Right renal cortex interstitium (tissue), 3 donors: ENCODE results near the gene ANKRD23. TPM values are rescaled to one million over a fixed set of nuclear protein-coding genes. Genes with fewer than 3 reads are reported as not detected.
"Not testable (repeated sequence)": the region's sequence is repeated elsewhere in the genome, so short reads cannot be mapped to it uniquely, and the experiment has no call there.

Experiments used
- DNase-seq, 3 donors: peaks; one replicate each; pipeline ENCODE4 v3.0.0-alpha.2; 2013; ENCODE audit warnings: low read depth in 3 of 3, low spot score in 2 of 3
- polyA plus RNA-seq, 3 donors: library from polyadenylated mRNA; unstranded; fragments of 120-200 nt; gene quantifications; one replicate each; pipeline ENCODE4 v1.2.1, GENCODE V29; 2013; ENCODE audit not compliant: insufficient read length in 3 of 3

Gene ANKRD23
- polyA plus RNA-seq, 3 donors = 2.4 to 2.9 (median 2.8) TPM

GRCh38 chr2:96801005-96801785 is 42.6 kb downstream of the ANKRD23 start:
- DNase-seq = no peak

- no peak for DNase-seq
Measured at GRCh38 chr2:96800061-96801004, 43.5 kb downstream of the ANKRD23 start.

GRCh38 chr2:96799623-96799935 is 44.2 kb downstream of the ANKRD23 start:
- no peak for DNase-seq

- no peak for DNase-seq
Measured at GRCh38 chr2:96798733-96799622, 44.8 kb downstream of the ANKRD23 start.

- DNase-seq = no peak
Measured at GRCh38 chr2:96797066-96797625, 46.7 kb downstream of the ANKRD23 start.

- DNase-seq = not testable (repeated sequence)
Measured at GRCh38 chr2:96796497-96796896, 47.3 kb downstream of the ANKRD23 start.

- DNase-seq = no peak
Measured at GRCh38 chr2:96795076-96795475, 48.7 kb downstream of the ANKRD23 start.

- DNase-seq = no peak
Measured at GRCh38 chr2:96792772-96793749, 50.8 kb downstream of the ANKRD23 start.

GRCh38 chr2:96789245-96789617 is 54.6 kb downstream of the ANKRD23 start:
- no peak for DNase-seq

- no peak for DNase-seq
Measured at GRCh38 chr2:96788442-96789244, 55.2 kb downstream of the ANKRD23 start.

Other genes starting within 250 kb of the ANKRD23 start
- gene KANSL3, start 205.7 kb downstream of the ANKRD23 start, polyA plus RNA-seq = 10 to 100 TPM; 53.7 to 55.1 (median 54.2) TPM
- gene FER1L5, start 201.3 kb downstream of the ANKRD23 start, polyA plus RNA-seq = under 1 TPM; 0.74 to 0.80 (median 0.79) TPM
- gene LMAN2L, start 104.0 kb downstream of the ANKRD23 start, polyA plus RNA-seq = 10 to 100 TPM; 52.6 to 58.6 (median 53.8) TPM
- 10 to 100 TPM; 10.9 to 13.2 (median 12.4) TPM for gene CNNM4, start 83.1 kb downstream of the ANKRD23 start, polyA plus RNA-seq
- gene CNNM3, start 27.8 kb downstream of the ANKRD23 start, polyA plus RNA-seq = 10 to 100 TPM; 27.9 to 32.5 (median 32.5) TPM
- 1 to 10 TPM; 7.9 to 9.0 (median 8.2) TPM for gene ANKRD39, start 14.0 kb upstream of the ANKRD23 start, polyA plus RNA-seq
- gene SEMA4C, start 26.1 kb upstream of the ANKRD23 start, polyA plus RNA-seq = 10 to 100 TPM; 31.1 to 33.9 (median 31.3) TPM
- gene FAM178B, start 142.6 kb upstream of the ANKRD23 start, polyA plus RNA-seq = under 1 TPM; 0.37 to 0.89 (median 0.59) TPM